Fibroblast of mammary gland (primary cell): ENCODE measurements around the gene CXCL16.

Experiments
- DNase-seq: peaks from one replicate; pipeline ENCODE4 v3.0.0-alpha.2; 2010; ENCODE audit warnings: low read depth
- H3K4me3 ChIP-seq: 2 replicates; pipeline ENCODE4 v1.5.1; 2011; ENCODE audit warnings: low read depth, mild to moderate bottlenecking, low read length, moderate library complexity; ENCODE audit not compliant: control insufficient read depth
- CTCF ChIP-seq: conservative IDR thresholded peaks from 2 replicates; pipeline ENCODE4 v1.5.1; 2011; ENCODE audit warnings: low read depth, low read length, inconsistent platforms; ENCODE audit not compliant: control insufficient read depth, insufficient read depth

The CXCL16 gene

DNA sequence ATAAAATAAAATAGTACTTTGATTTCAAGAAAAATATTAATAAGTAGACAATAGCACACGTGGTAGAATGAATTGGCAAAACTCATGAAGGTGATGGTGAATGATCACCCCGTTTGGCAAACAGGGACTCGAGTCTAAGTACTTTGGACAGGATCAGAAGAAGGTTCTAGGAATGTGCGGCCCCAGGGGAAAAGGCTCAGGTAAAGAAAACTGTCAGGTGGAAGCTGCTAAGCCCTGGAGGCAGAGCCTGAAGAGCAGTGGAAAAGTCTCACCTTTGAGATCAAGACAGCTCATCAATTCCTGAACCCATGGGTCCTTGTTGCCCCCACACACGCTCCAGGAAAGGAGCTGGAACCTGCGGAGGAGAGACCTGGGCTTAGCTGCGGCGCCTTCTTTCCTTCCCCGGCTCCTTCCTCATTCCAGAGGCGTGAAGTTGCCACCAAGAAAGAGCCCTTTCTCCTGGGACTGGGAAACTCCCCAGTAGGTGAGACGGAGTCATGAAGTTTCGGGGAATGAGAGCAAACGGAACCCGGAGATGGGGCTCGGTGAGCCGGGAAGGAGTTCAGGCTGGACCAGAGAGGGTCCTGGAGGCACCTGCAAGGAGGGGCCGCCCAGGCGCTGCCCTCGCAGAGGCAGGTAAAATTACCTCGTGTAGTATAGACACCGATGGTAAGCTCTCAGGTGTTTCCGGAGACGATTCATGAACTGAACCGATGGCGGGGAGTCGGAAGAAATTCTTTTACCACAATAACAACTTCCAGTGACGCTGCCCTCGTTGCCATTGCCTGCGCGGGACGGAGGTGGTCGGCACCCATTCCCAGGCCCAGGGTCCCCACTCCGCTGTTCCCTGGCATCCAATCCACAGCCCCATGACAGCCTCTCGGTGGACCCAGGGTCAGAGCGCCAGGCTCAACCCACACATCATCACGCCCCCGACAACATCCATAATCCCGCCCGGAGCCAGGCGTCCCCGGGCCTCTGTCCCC is 1.3 kb downstream of the CXCL16 start:
- no peak for DNase-seq
- H3K4me3 ChIP-seq: peak overlapping the region; percentile 49
- no peak for TF ChIP-seq CTCF

GRCh38 chr17:4735876-4736651 is 3.7 kb downstream of the CXCL16 start:
- no peak for TF ChIP-seq CTCF
- H3K4me3 ChIP-seq: no peak overlapping the region
- DNase-seq: no peak

DNA sequence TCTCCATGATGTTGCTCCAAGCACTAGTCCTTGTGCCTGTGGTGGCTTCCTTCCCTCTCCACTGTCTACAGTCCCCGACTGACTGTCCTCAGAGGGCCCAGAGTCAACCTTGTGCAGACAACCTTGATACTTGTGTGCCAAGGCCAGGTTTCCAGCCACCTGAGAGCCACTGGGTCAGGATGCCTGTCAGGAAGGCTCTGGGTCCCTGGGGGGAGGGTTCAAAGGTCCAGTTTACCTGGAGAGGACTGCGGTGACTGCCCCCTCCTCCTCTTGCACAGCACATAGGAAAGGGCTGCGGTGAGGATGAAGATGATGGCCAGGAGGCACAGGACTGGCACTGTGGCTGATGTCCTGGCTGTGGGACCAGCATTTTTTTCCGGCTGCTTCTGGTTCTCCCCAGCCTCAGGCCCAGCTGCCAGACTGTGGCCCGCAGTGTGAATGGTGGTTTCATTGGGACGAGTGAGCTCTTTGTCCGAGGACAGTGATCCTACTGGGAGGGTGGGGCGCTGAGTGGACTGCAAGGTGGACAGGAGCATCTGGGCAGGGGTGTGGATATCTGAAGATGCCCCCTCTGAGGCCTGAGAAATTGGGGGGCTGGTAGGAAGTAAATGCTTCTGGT is 4.8 kb downstream of the CXCL16 start:
- no peak for DNase-seq
- TF ChIP-seq CTCF: no peak
- H3K4me3 ChIP-seq: no peak overlapping the region

DNA sequence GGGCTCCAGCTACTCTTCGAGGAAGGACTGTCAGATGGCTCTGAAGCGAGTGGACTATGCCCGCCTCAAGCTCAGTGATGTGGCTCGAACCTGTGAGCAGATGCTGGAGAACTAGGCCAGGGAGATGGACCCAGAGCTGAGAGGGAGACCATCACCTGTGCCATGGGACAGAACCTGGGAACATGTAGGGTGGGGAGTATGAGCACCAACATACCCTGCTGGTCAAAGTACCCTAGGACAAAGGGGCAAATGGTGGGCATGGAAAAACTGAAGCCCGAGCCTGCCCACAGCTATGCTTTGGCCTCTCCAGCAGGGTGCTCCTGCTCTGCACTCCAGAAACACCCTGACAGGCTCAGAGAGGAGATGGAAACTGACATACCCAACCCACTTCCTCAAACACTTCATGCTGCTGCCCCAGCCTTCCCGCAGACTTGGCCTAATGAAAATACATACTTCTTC is 6.6 kb downstream of the CXCL16 start:
- DNase-seq: no peak
- no peak overlapping the region for H3K4me3 ChIP-seq
- TF ChIP-seq CTCF: no peak

GRCh38 chr17:4728124-4728523 is 11.6 kb downstream of the CXCL16 start:
- no peak for TF ChIP-seq CTCF
- H3K4me3 ChIP-seq: no peak overlapping the region
- DNase-seq: no peak

GRCh38 chr17:4725646-4726310 is 13.9 kb downstream of the CXCL16 start:
- TF ChIP-seq CTCF: no peak
- DNase-seq: no peak
- no peak overlapping the region for H3K4me3 ChIP-seq
